Suprapubic skin (tissue), 4 donors: Measurements from ENCODE around the gene DENR. TPM values are rescaled to one million over a fixed set of nuclear protein-coding genes. Genes with fewer than 3 reads are reported as not detected.

Experiments
- DNase-seq, 2 donors: peaks; one replicate each; pipeline ENCODE4 v3.0.0-alpha.2; 2019; ENCODE audit warnings: low spot score in 2 of 2
- H3K27ac ChIP-seq: fragments of 200-600 bp; sonication (generic); one replicate; pipeline ENCODE4 v1.5.1; 2019
- H3K27me3 ChIP-seq: fragments of 200-600 bp; sonication (generic); one replicate; pipeline ENCODE4 v1.5.1; 2019
- H3K36me3 ChIP-seq: fragments of 200-600 bp; sonication (generic); one replicate; pipeline ENCODE4 v1.5.1; 2019
- H3K4me1 ChIP-seq: fragments of 200-600 bp; sonication (generic); one replicate; pipeline ENCODE4 v1.5.1; 2019
- H3K4me3 ChIP-seq: fragments of 200-600 bp; sonication (generic); one replicate; pipeline ENCODE4 v1.5.1; 2019; ENCODE audit warnings: mild to moderate bottlenecking
- H3K9me3 ChIP-seq: fragments of 200-600 bp; sonication (generic); one replicate; pipeline ENCODE4 v1.5.1; 2019
- EP300 ChIP-seq: sonication (generic); formaldehyde crosslinking; IDR thresholded peaks from one replicate; pipeline ENCODE4 v1.6.1; 2017; ENCODE audit warnings: antibody characterized with exemption
- POLR2A ChIP-seq, 2 donors: fragments of 450-650 bp; IDR thresholded peaks; one replicate each; pipeline ENCODE4 v1.6.1; 2017; ENCODE audit warnings: antibody characterized with exemption in 2 of 2, mild to moderate bottlenecking in 2 of 2, moderate library complexity in 2 of 2
- POLR2AphosphoS5 ChIP-seq, 3 donors: sonication (generic); formaldehyde crosslinking; IDR thresholded peaks; one replicate each; pipeline ENCODE4 v1.6.1; 2017; ENCODE audit warnings: antibody characterized with exemption in 3 of 3
- WGBS: methylation state at CpG from one replicate; pipeline ENCODE4 v1.1.5; 2018; 5-methylcytosine and 5-hydroxymethylcytosine counted together
- total RNA-seq, 4 donors: library from RNA; depleted of rRNA; stranded (reverse); fragments of >200 nt; gene quantifications; one replicate each; pipeline ENCODE4 v1.1.0, GENCODE V29; 2016
- TF ChIP-seq, protein P1 (sequence below), 2 donors: fragments of 200-600 bp in 1 of 2; fragments of 450-650 bp in 1 of 2; sonication (generic) in 1 of 2; IDR thresholded peaks; one replicate each; pipeline ENCODE4 v1.5.1; 2016 to 2019; ENCODE audit warnings: antibody characterized with exemption in 2 of 2, mild to moderate bottlenecking in 1 of 2, moderate library complexity in 1 of 2

The DENR gene
- total RNA-seq, 4 donors from 2014 or later: 18.5 to 37.1 (median 20.5) TPM

GRCh38 chr12:122807651-122808050, 55.0 kb downstream of the DENR start:
- no peak for TF ChIP-seq POLR2A (IDR thresholded peaks at IDR 0.05)
- TF ChIP-seq EP300: no peak
- 94% methylated on average over 1 of the region's 1 CpG for WGBS
- Histone ChIP-seq H3K4me1 (peaks cover 3% of the 10 kb centered on the region), H3K36me3 (no peaks in the 10 kb centered on the region), H3K27me3 (no peaks in the 10 kb centered on the region), H3K27ac (no peak overlapping the region), H3K9me3 (no peaks in the 10 kb centered on the region), H3K4me3 (no peak overlapping the region)
- no peak for DNase-seq

- H3K36me3 ChIP-seq: no peaks in the 10 kb centered on the region
- H3K27ac ChIP-seq: no peak overlapping the region
- no peak for DNase-seq
- TF ChIP-seq POLR2AphosphoS5 (IDR thresholded peaks at IDR 0.05) (no peak), EP300 (no peak), POLR2A (IDR thresholded peaks at IDR 0.05) (no peak)
- TF ChIP-seq, protein P1, sequence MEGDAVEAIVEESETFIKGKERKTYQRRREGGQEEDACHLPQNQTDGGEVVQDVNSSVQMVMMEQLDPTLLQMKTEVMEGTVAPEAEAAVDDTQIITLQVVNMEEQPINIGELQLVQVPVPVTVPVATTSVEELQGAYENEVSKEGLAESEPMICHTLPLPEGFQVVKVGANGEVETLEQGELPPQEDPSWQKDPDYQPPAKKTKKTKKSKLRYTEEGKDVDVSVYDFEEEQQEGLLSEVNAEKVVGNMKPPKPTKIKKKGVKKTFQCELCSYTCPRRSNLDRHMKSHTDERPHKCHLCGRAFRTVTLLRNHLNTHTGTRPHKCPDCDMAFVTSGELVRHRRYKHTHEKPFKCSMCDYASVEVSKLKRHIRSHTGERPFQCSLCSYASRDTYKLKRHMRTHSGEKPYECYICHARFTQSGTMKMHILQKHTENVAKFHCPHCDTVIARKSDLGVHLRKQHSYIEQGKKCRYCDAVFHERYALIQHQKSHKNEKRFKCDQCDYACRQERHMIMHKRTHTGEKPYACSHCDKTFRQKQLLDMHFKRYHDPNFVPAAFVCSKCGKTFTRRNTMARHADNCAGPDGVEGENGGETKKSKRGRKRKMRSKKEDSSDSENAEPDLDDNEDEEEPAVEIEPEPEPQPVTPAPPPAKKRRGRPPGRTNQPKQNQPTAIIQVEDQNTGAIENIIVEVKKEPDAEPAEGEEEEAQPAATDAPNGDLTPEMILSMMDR (IDR thresholded peaks at IDR 0.05): no peak
- WGBS: 61% methylated on average over 3 of the region's 3 CpGs
- no peaks in the 10 kb centered on the region for H3K9me3 ChIP-seq
- no peak overlapping the region for H3K4me3 ChIP-seq
- H3K27me3 ChIP-seq: no peaks in the 10 kb centered on the region
- H3K4me1 ChIP-seq: no peaks in the 10 kb centered on the region
These were observed 59.2 kb downstream of the DENR start for GRCh38 chr12:122811777-122812176.

DNA sequence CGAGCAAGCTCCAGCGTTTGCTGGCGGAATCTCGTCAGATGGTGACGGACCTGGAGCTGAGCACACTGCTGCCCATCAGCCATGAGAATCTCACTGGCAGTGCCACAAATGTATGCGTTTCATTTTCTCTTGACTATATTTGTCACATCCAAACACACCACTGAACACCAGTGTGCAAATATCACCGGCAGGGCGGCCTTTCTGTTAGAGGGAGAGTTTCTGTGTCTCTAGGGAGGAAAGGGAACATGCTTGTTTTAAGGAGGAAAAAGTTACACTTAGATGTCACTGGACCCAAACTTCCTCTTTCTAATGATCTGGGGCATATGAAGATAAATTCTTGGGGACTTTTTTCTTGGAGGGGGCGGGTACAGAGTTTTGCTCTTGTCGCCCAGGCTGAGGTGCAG, 60.7 kb downstream of the DENR start:
- no peaks in the 10 kb centered on the region for H3K36me3 ChIP-seq
- no peaks in the 10 kb centered on the region for H3K4me1 ChIP-seq
- no peaks in the 10 kb centered on the region for H3K9me3 ChIP-seq
- no peak overlapping the region for H3K27ac ChIP-seq
- TF ChIP-seq EP300 (no peak), POLR2AphosphoS5 (IDR thresholded peaks at IDR 0.05) (no peak), POLR2A (IDR thresholded peaks at IDR 0.05) (no peak)
- TF ChIP-seq, protein P1 (IDR thresholded peaks at IDR 0.05): no peak
- no peak for DNase-seq
- H3K27me3 ChIP-seq: no peaks in the 10 kb centered on the region
- WGBS: 84% methylated on average over 10 of the region's 10 CpGs
- H3K4me3 ChIP-seq: no peak overlapping the region

DNA sequence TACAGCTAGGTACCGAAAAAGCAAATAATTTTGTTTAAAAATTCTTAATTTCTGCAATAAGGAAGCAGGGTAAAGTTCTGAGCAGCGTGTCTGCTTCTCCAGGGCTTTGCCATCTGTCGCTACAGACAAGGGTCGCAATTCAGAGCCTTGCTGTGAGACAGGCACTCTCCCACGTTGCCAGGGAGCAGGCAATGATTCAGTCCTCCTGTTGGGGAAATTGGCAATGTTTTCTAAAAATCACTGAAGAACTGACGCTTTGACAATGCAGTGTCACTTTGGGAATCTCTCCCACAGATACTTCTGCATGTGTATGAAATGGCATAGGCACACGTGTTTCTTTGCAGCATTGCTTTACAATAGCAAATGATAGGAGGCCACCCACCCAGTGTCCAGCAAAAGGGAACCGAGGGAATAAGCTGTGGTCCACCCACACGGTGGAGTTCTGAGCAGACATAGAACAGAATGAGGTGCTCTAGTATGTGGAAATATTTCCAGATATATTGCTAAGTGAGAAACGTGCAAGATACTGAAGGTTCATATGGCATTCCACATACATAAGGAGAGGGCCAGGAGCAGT, 66.7 kb downstream of the DENR start:
- TF ChIP-seq POLR2AphosphoS5 (IDR thresholded peaks at IDR 0.05) (no peak), POLR2A (IDR thresholded peaks at IDR 0.05) (no peak), EP300 (no peak)
- TF ChIP-seq, protein P1 (IDR thresholded peaks at IDR 0.05): no peak
- 65% methylated on average over 10 of the region's 10 CpGs for WGBS
- no peaks in the 10 kb centered on the region for H3K27me3 ChIP-seq
- H3K4me3 ChIP-seq: no peak overlapping the region
- no peak for DNase-seq
- no peak overlapping the region for H3K27ac ChIP-seq
- no peaks in the 10 kb centered on the region for H3K4me1 ChIP-seq
- no peaks in the 10 kb centered on the region for H3K9me3 ChIP-seq
- H3K36me3 ChIP-seq: no peaks in the 10 kb centered on the region

DNA sequence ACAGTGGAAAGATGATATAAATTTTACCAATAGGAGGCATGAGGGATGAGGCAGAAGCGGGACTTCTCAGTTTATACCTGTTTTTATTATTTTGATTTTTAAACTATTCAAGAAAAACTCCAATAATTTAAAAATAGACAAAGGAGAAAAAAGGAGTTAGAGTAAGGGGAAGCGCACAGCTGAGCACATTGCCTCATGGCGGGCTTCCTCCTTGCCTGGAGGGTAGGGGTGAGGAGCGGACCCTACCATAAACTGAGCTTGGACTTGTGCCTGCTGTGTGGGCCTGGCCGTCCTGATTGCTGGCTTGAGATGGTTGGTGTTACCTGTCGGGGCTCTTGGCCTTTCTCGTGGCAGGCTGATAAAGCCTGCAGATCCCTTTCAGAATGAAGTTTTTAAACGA, 67.5 kb downstream of the DENR start:
- Histone ChIP-seq H3K4me3 (no peak overlapping the region), H3K4me1 (no peaks in the 10 kb centered on the region), H3K36me3 (no peaks in the 10 kb centered on the region), H3K27me3 (no peaks in the 10 kb centered on the region), H3K9me3 (no peaks in the 10 kb centered on the region), H3K27ac (no peak overlapping the region)
- 75% methylated on average over 8 of the region's 8 CpGs for WGBS
- TF ChIP-seq POLR2AphosphoS5 (IDR thresholded peaks at IDR 0.05): no peak
- TF ChIP-seq EP300: no peak
- TF ChIP-seq POLR2A (IDR thresholded peaks at IDR 0.05): no peak
- TF ChIP-seq, protein P1 (IDR thresholded peaks at IDR 0.05): no peak
- DNase-seq: no peak

Other genes with a start within 250 kb of the DENR start
- gene RSRC2, start 225.9 kb upstream of the DENR start, total RNA-seq: 100 to 1,000 TPM in 1 of 4 donors, 10 to 100 TPM in 3; 46.7 to 155 (median 53.5) TPM
- gene KNTC1, start 225.6 kb upstream of the DENR start, total RNA-seq: 10 to 100 TPM in 3 of 4 donors, 1 to 10 TPM in 1; 8.6 to 44.4 (median 13.2) TPM
- gene HCAR2, start 49.5 kb upstream of the DENR start, total RNA-seq: 10 to 100 TPM; 13.8 to 25.8 (median 21.5) TPM
- 10 to 100 TPM in 3 of 4 donors, 1 to 10 TPM in 1; 5.3 to 19.1 (median 14.3) TPM for gene HCAR3, start 36.0 kb upstream of the DENR start, total RNA-seq
- gene HCAR1, start 22.0 kb upstream of the DENR start, total RNA-seq: under 1 TPM; 0.10 to 0.89 (median 0.29) TPM
- gene CCDC62, start 21.7 kb downstream of the DENR start, total RNA-seq: 1 to 10 TPM in 1 of 4 donors, under 1 TPM in 2, not detected in 1; 0.36 to 2.1 (median 0.38) TPM
- 100 to 1,000 TPM; 162 to 289 (median 200) TPM for gene HIP1R, start 82.6 kb downstream of the DENR start, total RNA-seq
- gene VPS37B, start 143.3 kb downstream of the DENR start, total RNA-seq: 10 to 100 TPM; 42.0 to 67.1 (median 63.0) TPM
- gene ABCB9, start 213.6 kb downstream of the DENR start, total RNA-seq: 1 to 10 TPM; 2.7 to 9.5 (median 7.4) TPM
- 10 to 100 TPM in 3 of 4 donors, 1 to 10 TPM in 1; 9.9 to 27.0 (median 13.5) TPM for gene OGFOD2, start 222.4 kb downstream of the DENR start, total RNA-seq
- gene ARL6IP4, start 227.9 kb downstream of the DENR start, total RNA-seq: 100 to 1,000 TPM in 3 of 4 donors, 10 to 100 TPM in 1; 87.5 to 149 (median 114) TPM